ENCODE results near the gene GABRP.
"Not testable (repeated sequence)": the region's sequence is repeated elsewhere in the genome, so short reads cannot be mapped to it uniquely, and the experiment has no call there.

GABRP gene

GRCh38 chr5:170783498-170784247 lies at the start of gene GABRP:
GABRP (plus strand) TSS chr5:170783725; CDS start chr5:170788616, 4,891 bp downstream.
- no peak for DNase-seq

- DNase-seq = no peak
Measured at GRCh38 chr5:170736966-170737365, 46.6 kb upstream of the GABRP start.

- DNase-seq = no peak
Measured at GRCh38 chr5:170737591-170737990, 45.9 kb upstream of the GABRP start.

- DNase-seq = no peak
Measured at GRCh38 chr5:170738840-170739239, 44.7 kb upstream of the GABRP start.

- no peak for DNase-seq
Measured at GRCh38 chr5:170739446-170739845, 44.1 kb upstream of the GABRP start.

GRCh38 chr5:170740551-170741205 lies 42.8 kb upstream of the GABRP start:
- no peak for DNase-seq

- no peak for DNase-seq
Measured at GRCh38 chr5:170741801-170742200, 41.7 kb upstream of the GABRP start.

- DNase-seq = no peak
Measured at GRCh38 chr5:170743876-170744212, 39.7 kb upstream of the GABRP start.

GRCh38 chr5:170745481-170746071 lies 37.9 kb upstream of the GABRP start:
- no peak for DNase-seq

GRCh38 chr5:170746075-170746960 lies 37.2 kb upstream of the GABRP start:
- no peak for DNase-seq

GRCh38 chr5:170746961-170747340 lies 36.6 kb upstream of the GABRP start:
- DNase-seq = no peak

GRCh38 chr5:170747357-170747756 lies 36.2 kb upstream of the GABRP start:
- no peak for DNase-seq

- no peak for DNase-seq
Measured at GRCh38 chr5:170747851-170748250, 35.7 kb upstream of the GABRP start.

GRCh38 chr5:170748951-170749471 lies 34.5 kb upstream of the GABRP start:
- DNase-seq = no peak

GRCh38 chr5:170749911-170750431 lies 33.6 kb upstream of the GABRP start:
- no peak for DNase-seq

GRCh38 chr5:170750791-170751190 lies 32.7 kb upstream of the GABRP start:
- DNase-seq = no peak

- DNase-seq = no peak
Measured at GRCh38 chr5:170751631-170752030, 31.9 kb upstream of the GABRP start.

GRCh38 chr5:170752257-170753215 lies 31.0 kb upstream of the GABRP start:
- no peak for DNase-seq

GRCh38 chr5:170753311-170753710 lies 30.2 kb upstream of the GABRP start:
- no peak for DNase-seq

GRCh38 chr5:170754508-170754907 lies 29.0 kb upstream of the GABRP start:
- DNase-seq = not testable (repeated sequence)

- no peak for DNase-seq
Measured at GRCh38 chr5:170755679-170756456, 27.7 kb upstream of the GABRP start.

Data from stimulated activated CD4-positive, alpha-beta T cell treated with anti-CD3 and anti-CD28 coated beads, Interleukin-4, amount 100 ng/mL, for 4 hours (primary cell).